ENCODE results near the gene G3BP2. TPM values are rescaled to one million over a fixed set of nuclear protein-coding genes. Genes with fewer than 3 reads are reported as not detected.

Gene G3BP2
- total RNA-seq, 4 donors from 2014 or later, result 54.5 to 121 (median 89.8) TPM

DNA sequence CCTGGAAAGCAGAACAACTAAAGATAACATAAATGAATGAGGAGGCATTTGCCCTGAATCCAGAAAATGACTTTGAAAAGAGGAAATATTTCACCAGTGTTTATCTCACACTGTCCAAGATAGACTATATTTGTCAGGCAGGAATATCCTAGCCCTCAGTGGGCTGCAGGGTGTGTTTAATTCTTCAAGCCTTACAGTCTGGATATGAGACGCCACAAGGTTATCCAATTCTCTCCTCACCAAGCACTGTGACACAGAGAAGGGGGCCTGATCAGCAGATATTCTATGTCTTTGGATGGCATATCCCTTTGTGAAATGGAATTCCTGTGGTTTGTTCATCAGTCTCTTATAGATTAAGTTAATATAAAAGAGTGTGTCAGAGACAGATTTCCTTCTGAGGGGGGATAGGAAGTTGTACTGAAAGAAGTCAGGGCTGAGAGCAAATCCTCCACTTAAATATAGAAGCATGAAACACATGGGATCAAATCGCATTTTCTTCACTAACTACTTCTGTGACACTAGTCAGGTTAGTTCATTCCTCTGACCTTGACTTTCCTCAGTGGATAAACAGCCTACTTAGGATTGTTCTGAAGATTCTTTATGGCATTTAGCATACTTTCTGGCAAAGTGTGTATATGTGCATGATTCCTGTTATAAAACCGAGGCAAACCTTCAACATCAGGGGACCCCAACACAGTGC lies 6.8 kb upstream of the G3BP2 start:
- Histone ChIP-seq H3K27ac (no peak overlapping the region), H3K9me3 (no peaks in the 10 kb centered on the region), H3K4me1 (no peaks in the 10 kb centered on the region), H3K27me3 (no peaks in the 10 kb centered on the region), H3K4me3 (no peak overlapping the region), H3K36me3 (no peaks in the 10 kb centered on the region)
- DNase-seq, result no peak
- no peak for TF ChIP-seq POLR2A (IDR thresholded peaks at IDR 0.05)
- TF ChIP-seq, protein P1, sequence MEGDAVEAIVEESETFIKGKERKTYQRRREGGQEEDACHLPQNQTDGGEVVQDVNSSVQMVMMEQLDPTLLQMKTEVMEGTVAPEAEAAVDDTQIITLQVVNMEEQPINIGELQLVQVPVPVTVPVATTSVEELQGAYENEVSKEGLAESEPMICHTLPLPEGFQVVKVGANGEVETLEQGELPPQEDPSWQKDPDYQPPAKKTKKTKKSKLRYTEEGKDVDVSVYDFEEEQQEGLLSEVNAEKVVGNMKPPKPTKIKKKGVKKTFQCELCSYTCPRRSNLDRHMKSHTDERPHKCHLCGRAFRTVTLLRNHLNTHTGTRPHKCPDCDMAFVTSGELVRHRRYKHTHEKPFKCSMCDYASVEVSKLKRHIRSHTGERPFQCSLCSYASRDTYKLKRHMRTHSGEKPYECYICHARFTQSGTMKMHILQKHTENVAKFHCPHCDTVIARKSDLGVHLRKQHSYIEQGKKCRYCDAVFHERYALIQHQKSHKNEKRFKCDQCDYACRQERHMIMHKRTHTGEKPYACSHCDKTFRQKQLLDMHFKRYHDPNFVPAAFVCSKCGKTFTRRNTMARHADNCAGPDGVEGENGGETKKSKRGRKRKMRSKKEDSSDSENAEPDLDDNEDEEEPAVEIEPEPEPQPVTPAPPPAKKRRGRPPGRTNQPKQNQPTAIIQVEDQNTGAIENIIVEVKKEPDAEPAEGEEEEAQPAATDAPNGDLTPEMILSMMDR (IDR thresholded peaks at IDR 0.05), result no peak

DNA sequence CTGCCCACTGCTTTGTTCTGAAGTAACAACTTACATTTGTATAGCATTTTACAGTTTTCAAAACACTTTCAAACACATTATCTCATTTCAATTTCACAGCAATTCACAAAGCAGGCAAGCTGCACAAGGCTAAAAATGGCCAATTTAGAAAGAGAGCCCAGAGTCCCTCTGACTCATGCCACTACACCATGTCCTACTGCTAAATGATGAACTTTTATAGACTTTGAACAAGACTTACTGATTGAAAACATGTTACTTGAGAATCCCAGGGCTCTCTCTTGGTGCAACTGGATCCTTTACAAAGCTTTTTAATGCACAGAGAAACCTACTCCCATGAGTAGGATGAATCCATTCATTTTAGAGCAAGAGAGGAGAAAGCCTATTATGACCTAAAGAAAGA lies 5.8 kb upstream of the G3BP2 start:
- DNase-seq, result no peak
- Histone ChIP-seq H3K27ac (no peak overlapping the region), H3K4me1 (peaks cover 0 to 4% (median 0%) of the 10 kb centered on the region in 4 donors), H3K36me3 (no peaks in the 10 kb centered on the region), H3K9me3 (no peaks in the 10 kb centered on the region), H3K4me3 (no peak overlapping the region), H3K27me3 (no peaks in the 10 kb centered on the region)
- no peak for TF ChIP-seq POLR2A (IDR thresholded peaks at IDR 0.05)
- TF ChIP-seq, protein P1 (IDR thresholded peaks at IDR 0.05), result no peak

DNA sequence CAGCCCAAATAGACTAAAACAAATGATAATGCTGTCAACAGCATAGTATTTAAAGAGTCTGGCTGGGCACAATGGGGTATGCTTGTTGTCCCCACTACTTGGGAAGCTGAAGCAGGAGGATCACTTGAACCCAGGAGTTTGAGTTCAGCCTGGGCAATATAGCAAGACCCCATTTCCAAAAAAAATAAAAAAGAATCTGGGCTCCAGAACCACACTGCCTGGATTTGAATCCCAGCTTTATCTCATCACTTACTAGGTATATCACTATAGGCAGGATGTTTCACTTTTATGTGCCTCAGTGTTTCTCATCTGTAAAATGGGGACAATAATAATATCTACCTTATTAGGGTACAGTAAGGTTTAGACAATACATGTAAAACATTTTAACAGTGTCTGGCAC lies 5.3 kb upstream of the G3BP2 start:
- Histone ChIP-seq H3K4me1 (peaks cover 0 to 6% (median 0%) of the 10 kb centered on the region in 4 donors), H3K27me3 (no peaks in the 10 kb centered on the region), H3K27ac (no peak overlapping the region), H3K4me3 (no peak overlapping the region), H3K9me3 (no peaks in the 10 kb centered on the region), H3K36me3 (no peaks in the 10 kb centered on the region)
- no peak for DNase-seq
- TF ChIP-seq POLR2A (IDR thresholded peaks at IDR 0.05), result no peak
- TF ChIP-seq, protein P1 (IDR thresholded peaks at IDR 0.05), result no peak

DNA sequence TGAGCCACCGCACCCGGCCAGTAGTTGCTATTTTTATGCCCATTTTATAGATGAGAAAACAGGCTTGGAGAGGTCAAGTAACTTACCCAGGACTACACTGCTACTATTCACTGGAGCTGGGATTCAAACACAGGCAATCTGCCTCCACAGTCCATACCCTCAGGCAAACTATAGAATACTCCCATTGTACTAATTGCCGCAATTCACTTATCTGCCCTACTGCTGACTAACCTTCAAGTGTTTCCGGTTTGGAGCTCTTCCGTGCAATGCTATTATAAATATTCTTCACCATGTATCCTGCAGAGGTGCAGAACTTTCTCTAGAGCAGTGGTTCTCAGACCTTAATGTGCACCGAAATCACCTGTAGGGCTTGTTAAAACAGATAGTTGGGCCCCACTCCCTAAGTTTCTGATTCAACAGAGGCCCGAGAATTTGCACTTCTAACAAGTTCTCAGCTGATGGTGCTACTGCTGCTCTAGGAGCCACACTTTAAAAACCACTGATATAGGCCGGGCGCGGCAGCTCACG lies 1.9 kb upstream of the G3BP2 start:
- H3K9me3 ChIP-seq, result no peaks in the 10 kb centered on the region
- peak overlapping the region in 1 of 4 donors; percentile 70 for H3K27ac ChIP-seq
- H3K27me3 ChIP-seq, result no peaks in the 10 kb centered on the region
- no peaks in the 10 kb centered on the region for H3K36me3 ChIP-seq
- no peak for DNase-seq
- no peak for TF ChIP-seq POLR2A (IDR thresholded peaks at IDR 0.05)
- TF ChIP-seq, protein P1 (IDR thresholded peaks at IDR 0.05), result no peak
- peaks cover 0 to 22% (median 0%) of the 10 kb centered on the region in 4 donors for H3K4me1 ChIP-seq
- no peak overlapping the region for H3K4me3 ChIP-seq

DNA sequence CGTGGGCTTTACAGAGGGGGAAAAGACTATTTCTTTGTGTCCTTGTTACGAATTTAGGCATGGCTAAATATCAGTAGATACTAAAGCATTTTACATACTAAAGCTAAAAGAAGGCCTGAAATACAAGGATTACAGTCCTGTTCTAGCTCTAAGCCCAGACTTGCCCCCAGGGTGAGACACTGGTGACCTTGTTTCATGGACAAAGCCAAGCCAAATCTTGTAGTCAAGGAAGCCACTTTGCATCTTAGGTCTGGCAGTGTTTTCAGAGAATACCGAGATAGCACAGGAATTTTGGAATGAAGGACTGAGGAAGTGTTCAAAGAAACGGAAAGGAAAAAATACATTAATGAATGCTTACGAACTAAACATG lies 733 bp upstream of the G3BP2 start:
- Histone ChIP-seq H3K4me3 (peak overlapping the region; percentile 81 to 93 (median 90)), H3K9me3 (no peaks in the 10 kb centered on the region), H3K4me1 (peaks cover 0 to 29% (median 0%) of the 10 kb centered on the region in 4 donors), H3K36me3 (no peaks in the 10 kb centered on the region), H3K27ac (peak overlapping the region; percentile 96 to 99 (median 98)), H3K27me3 (no peaks in the 10 kb centered on the region)
- TF ChIP-seq POLR2A (IDR thresholded peaks at IDR 0.05), result no peak
- TF ChIP-seq, protein P1 (IDR thresholded peaks at IDR 0.05), result no peak
- no peak for DNase-seq
